Bronchial epithelial cell (primary cell): ENCODE results near the gene DNAH8. TPM values are rescaled to one million over a fixed set of nuclear protein-coding genes. Genes with fewer than 3 reads are reported as not detected.

Experiments
- DNase-seq: peaks from one replicate; pipeline ENCODE4 v3.0.0-alpha.2; 2010; ENCODE audit warnings: low read depth
- FAIRE-seq: peaks from 2 replicates; lab custom pipeline; 2011; peaks lifted over from hg19 to GRCh38; lab: Jason Lieb, UNC
- H3K27me3 ChIP-seq: 2 replicates; pipeline ENCODE4 v1.5.1; 2011; ENCODE audit warnings: low read length; ENCODE audit not compliant: control insufficient read depth, insufficient read depth
- H3K36me3 ChIP-seq: 2 replicates; pipeline ENCODE4 v1.5.1; 2011; ENCODE audit warnings: low read length; ENCODE audit not compliant: control insufficient read depth, insufficient read depth
- H3K4me3 ChIP-seq: 2 replicates; pipeline ENCODE4 v1.5.1; 2011; ENCODE audit warnings: mild to moderate bottlenecking, low read depth, low read length, control low read depth
- CTCF ChIP-seq: IDR thresholded peaks from 2 replicates; pipeline ENCODE4 v1.5.1; 2011; ENCODE audit warnings: mild to moderate bottlenecking, moderate library complexity, low read length, control low read depth, inconsistent platforms; ENCODE audit not compliant: insufficient read depth, severe bottlenecking
- total RNA-seq: library from RNA; depleted of rRNA; stranded (reverse); fragments of >200 nt; gene quantifications from 2 replicates; pipeline ENCODE4 v1.2.1, GENCODE V29; 2014

Gene DNAH8
- total RNA-seq, 1 donor from 2014 or later, result not detected

DNA sequence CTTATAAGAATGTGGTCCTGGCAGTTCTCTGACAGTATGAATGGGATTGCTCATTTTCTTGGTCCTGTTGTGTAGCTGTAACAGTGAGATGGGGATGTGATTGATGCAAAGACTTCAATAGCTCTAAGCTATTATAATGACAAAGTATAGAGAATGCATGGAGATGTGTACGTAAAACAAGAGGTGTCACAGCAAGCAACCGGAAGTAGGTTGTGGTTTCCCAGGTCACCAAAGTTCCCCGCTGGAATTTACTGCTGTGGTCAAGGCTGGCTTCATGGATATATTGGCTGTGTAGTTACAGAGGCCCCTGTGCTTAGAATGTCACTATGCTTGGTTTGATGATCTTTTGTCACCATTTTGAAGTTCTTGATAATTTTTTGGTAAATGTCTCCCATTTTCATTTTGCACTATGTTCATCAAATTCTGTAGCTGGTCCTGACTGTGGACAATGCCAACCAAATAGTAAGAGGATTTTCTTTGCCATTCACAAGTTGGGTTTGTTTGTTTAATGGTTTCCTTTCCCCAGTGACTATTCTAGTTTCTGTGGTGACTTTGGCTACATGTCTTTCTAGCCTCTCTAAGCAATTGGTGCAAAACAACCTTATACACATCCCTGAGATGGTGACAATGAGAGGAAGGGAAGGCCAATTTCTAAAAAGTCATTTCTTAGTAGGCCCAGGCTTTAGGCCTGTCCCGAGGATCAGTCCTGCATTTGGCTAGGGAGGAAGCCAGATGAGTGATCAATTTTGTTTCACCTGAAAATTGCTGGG is 10.5 kb downstream of the DNAH8 start:
- Histone ChIP-seq H3K4me3 (no peak overlapping the region), H3K27me3 (no peaks in the 10 kb centered on the region), H3K36me3 (no peaks in the 10 kb centered on the region)
- DNase-seq, result no peak
- FAIRE-seq, result no peak
- no peak for TF ChIP-seq CTCF

GRCh38 chr6:38728203-38728602 is 13.1 kb downstream of the DNAH8 start:
- H3K36me3 ChIP-seq, result no peaks in the 10 kb centered on the region
- no peaks in the 10 kb centered on the region for H3K27me3 ChIP-seq
- TF ChIP-seq CTCF, result no peak
- no peak for DNase-seq
- FAIRE-seq, result no peak
- no peak overlapping the region for H3K4me3 ChIP-seq

DNA sequence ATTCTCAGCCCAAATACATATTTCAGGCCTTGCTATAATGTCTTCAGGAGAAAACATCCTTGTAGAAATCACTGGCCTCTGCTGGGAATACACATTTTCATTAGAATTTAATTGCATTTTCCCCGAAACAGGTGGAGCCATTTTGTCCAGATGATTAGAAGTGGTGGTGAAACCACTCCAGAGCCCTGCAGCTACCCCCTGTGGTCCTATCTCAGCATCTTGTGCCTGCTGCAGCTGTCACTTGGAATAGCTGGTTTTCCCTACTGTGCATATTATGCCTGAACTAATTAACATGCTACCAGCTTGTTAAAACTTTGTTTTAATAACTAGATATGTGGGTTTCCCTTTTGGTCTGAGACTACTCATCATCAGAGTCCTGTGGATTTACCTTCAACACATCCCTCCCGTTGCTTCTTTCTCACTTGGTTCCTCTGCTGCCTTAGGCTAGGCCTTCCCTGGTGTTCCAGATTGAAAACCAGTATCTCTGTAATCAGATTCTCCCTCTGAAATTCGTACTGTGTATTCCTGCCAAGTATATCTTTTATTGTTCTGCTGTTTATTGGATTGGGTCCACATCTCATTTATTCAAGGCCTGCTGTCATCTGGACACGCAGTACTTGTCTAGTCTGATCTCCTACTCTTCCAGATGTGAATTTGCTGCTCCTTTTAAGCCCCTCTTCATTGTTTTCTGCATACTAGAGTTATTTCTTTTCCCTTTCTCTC is 15.2 kb downstream of the DNAH8 start:
- FAIRE-seq, result no peak
- H3K27me3 ChIP-seq, result no peaks in the 10 kb centered on the region
- no peaks in the 10 kb centered on the region for H3K36me3 ChIP-seq
- TF ChIP-seq CTCF, result no peak
- no peak overlapping the region for H3K4me3 ChIP-seq
- DNase-seq, result no peak

DNA sequence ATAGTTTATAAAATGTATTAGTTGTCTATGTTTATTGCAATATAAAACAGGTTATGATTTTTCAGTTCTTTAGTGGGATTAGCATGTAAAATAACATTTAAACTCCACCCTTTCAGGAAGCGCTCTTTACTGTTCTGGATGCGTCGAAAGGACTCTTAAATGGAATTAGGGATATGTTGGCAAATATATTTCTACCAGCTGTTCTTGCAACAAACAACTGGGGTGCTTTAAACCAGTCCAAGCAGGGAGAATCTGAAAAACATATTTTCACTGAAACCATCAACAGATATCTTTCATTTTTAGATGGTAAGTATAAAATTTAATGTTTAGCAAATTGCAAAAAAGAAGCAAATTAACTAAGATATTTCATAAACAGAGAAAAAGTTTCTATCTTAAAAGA is 21.8 kb downstream of the DNAH8 start:
- DNase-seq, result no peak
- no peak for FAIRE-seq
- Histone ChIP-seq H3K27me3 (no peaks in the 10 kb centered on the region), H3K4me3 (no peak overlapping the region), H3K36me3 (no peaks in the 10 kb centered on the region)
- no peak for TF ChIP-seq CTCF

DNA sequence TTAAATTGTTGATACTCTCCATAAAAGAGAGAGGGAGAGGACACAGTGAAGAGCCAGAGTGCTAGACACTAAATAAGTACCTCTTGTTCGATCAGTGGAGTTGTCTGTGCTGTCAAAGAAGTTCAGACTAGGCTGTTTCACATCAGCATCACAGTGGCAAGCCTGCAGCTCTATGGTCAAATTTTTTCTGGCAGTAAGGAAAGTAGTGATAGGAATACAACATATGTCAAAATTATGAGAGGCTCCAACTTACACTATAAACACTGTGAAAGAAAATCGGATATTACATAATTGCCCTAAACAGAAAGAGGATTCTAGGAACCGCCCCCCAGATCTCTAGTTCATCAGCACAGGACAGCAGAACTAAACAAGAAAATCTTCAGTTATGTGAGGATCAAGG is 23.1 kb downstream of the DNAH8 start:
- no peak for FAIRE-seq
- Histone ChIP-seq H3K27me3 (no peaks in the 10 kb centered on the region), H3K4me3 (no peak overlapping the region), H3K36me3 (no peaks in the 10 kb centered on the region)
- TF ChIP-seq CTCF, result no peak
- no peak for DNase-seq
